GM12875 (cell line): ENCODE results near the gene PLEKHG2.

ENCODE experiments used
- H3K4me3 ChIP-seq: one replicate; pipeline ENCODE4 v1.5.1; 2011; ENCODE audit warnings: low read depth, low read length, control low read depth
- CTCF ChIP-seq: IDR thresholded peaks from 2 replicates; pipeline ENCODE4 v1.5.1; 2011; ENCODE audit warnings: low read depth, mild to moderate bottlenecking, control low read depth, inconsistent platforms, low read length, moderate library complexity, borderline replicate concordance; ENCODE audit not compliant: insufficient read depth

PLEKHG2 gene

DNA sequence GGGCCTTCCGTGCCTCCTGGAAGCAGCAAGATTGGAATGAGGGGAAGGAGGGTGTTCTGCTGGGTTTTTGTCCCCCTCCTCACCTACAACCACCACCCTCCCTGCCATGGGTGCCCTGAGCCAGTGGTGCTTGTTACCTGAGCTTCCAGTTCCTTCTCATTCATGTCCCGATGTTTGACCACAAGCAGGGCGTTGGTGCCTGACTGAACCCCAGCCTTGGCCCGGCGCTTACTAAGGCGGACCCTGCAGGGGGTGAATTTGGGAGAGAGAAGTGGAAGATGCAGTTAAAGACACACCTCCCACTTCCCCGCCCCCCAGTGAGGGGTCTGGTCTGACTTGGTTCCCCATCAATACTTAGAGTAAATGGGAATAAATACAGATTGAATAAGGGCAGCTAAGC lies 25.9 kb upstream of the PLEKHG2 start:
- H3K4me3 ChIP-seq = no peak overlapping the region

GRCh38 chr19:39388657-39389056 lies 23.8 kb upstream of the PLEKHG2 start:
- no peak for TF ChIP-seq CTCF
- H3K4me3 ChIP-seq = no peak overlapping the region

More for the DNA sequence above, 25.9 kb upstream of the PLEKHG2 start:
- no peak for TF ChIP-seq CTCF

DNA sequence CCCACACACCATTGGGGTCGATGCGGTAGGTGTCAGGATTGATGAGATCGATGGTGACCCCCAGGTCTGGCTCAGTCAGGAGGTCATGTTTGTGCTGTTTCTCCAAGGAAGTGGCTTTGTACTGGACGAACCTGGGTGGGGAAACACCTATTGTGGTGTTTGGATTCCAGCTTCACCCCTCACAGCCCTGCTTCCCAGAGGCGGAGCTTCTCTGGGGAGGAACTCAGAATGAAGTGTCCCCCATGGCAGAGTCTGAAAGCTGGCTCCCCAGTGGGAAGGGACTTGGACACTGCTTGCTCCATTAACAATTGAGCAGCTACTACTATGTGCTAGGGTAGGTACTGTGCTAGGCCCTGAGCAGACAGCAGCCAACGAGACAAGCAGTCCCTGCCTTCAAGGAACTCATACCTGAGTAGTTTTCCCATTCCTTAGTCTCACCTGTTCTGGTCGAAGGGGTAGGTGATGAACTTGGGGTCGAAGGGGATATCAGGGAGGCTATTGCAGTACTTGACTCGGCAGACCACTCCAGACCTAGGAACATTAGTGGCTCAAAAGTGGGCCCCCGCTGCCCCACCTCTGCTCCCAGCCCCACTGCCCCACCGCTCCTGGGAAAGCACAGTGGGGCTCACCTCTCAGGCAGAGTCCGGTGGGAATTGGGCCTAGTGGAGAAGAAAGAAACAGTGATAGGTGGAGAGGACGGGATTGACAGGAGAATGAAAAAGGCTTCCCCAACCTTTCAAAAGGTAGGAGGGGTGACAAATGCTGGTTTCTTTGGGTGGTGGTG lies 22.6 kb upstream of the PLEKHG2 start:
- TF ChIP-seq CTCF = no peak

DNA sequence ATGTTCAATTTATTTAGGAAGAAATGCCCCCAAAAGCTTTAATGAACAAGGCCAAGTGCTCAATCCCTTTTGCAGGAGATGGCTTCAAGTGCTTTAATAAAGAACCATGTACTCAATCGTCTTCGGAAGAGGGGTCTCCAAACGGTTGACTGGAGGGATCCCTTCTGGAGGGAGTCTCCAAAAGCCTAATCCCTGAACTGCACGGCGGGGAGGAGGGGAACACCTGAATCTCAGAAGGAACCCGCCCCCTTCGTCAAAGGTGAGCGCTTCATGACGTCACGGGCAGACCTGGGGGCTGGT lies 22.1 kb upstream of the PLEKHG2 start:
- no peak for TF ChIP-seq CTCF
- peak overlapping the region; percentile 85 for H3K4me3 ChIP-seq

More for the DNA sequence above, 22.6 kb upstream of the PLEKHG2 start:
- H3K4me3 ChIP-seq = peak overlapping the region; percentile 85

GRCh38 chr19:39390751-39391437 lies 21.6 kb upstream of the PLEKHG2 start, which contains the start of the genes MED29 and PAF1:
Gene MED29, plus strand, starts transcription at chr19:39391378. Its CDS starts 45 bp downstream, at chr19:39391423.
Gene PAF1, minus strand, starts transcription at chr19:39391106. Its CDS starts 242 bp downstream, at chr19:39390864.
- no peak for TF ChIP-seq CTCF
- H3K4me3 ChIP-seq = peak within 1 kb of the TSS; percentile 96

DNA sequence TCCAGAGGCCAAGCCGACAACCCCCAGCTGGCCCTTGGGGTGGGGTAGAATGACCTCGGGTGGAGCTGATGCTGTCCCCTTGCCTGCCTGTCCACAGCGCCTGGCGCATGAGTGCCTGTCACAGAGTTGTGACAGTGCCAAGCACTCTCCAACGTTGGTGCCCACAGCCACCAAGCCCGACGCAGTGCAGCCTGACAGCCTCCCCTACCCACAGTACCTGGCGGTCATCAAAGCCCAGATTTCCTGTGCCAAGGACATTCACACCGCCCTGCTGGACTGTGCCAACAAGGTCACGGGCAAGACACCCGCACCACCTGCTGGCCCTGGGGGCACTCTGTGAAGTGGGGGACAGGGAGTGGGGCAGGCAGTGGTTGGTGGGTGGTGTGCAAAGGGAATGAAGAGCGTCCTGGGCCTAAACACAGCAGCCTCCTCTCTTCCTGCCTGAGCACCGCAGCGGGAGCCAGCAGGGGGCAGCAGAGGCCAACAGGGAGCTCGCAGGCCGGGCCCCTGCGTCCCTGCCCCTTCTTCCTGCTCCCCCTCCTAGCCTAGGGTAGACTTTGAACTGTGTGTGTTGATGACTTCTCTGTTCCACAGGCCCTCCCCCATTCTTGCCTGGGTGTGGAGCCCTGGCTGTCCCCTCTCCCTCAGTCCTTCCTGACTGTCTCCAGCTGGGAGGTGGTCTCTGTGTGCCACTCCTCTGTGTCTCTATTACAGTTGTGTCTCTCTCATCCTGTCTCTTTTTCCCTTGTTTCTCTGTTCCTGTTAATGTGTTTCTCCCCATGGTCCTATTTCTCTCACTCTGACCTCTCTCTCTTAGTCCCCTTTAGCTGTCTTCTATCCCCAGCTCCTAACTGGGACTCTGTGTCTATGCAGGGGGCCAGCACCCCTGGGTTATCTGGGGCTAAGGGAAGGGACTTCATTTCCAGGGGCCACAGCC lies 14.8 kb upstream of the PLEKHG2 start:
- no peak overlapping the region for H3K4me3 ChIP-seq
- TF ChIP-seq CTCF = peak; percentile 100
